ENCODE measurements around the gene RACGAP1.

Gene RACGAP1

GRCh38 chr12:49953151-49953550 lies 72.1 kb downstream of the RACGAP1 start:
- DNase-seq: no peak

GRCh38 chr12:49952391-49953055 lies 72.8 kb downstream of the RACGAP1 start:
- DNase-seq: no peak

DNA sequence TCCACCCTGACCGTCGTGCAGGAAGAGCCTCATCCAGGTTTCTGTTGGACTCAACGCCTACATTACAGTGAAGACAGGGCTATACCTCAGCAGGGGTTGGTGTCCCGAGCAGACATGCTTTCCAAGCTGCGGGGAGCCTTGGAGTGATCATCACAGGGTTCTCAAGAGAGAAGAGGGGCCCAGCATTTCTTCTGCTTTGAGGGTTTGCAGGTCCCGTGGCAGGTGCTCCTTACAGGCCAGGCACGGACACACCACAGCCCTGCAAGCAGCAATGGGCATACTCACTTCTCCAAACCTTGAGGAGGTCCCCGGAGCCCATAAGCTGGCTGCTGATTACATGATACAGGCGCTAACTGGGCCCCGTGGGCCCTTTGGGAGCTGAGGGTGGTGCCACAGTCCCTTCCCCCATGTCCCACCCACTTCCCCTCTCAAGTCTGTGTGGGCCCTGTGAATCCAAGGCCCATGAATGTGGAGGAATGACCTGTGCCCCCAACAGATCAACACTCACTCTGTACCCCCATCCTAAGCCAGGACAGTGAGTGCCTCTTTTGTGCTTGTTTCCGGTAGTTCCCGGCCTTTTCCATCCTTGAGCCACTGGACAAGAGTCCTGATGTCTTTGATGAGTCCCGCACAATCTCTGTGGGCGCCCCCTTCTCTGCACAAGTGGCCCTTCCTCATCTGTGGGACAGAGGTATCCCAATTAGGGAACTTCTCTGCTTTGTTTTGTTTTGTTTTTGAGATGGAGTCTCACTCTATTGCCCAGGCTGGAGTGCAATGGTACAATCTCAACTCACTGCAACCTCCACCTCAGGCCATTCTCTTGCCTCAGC lies 73.7 kb downstream of the RACGAP1 start:
- DNase-seq: no peak

DNA sequence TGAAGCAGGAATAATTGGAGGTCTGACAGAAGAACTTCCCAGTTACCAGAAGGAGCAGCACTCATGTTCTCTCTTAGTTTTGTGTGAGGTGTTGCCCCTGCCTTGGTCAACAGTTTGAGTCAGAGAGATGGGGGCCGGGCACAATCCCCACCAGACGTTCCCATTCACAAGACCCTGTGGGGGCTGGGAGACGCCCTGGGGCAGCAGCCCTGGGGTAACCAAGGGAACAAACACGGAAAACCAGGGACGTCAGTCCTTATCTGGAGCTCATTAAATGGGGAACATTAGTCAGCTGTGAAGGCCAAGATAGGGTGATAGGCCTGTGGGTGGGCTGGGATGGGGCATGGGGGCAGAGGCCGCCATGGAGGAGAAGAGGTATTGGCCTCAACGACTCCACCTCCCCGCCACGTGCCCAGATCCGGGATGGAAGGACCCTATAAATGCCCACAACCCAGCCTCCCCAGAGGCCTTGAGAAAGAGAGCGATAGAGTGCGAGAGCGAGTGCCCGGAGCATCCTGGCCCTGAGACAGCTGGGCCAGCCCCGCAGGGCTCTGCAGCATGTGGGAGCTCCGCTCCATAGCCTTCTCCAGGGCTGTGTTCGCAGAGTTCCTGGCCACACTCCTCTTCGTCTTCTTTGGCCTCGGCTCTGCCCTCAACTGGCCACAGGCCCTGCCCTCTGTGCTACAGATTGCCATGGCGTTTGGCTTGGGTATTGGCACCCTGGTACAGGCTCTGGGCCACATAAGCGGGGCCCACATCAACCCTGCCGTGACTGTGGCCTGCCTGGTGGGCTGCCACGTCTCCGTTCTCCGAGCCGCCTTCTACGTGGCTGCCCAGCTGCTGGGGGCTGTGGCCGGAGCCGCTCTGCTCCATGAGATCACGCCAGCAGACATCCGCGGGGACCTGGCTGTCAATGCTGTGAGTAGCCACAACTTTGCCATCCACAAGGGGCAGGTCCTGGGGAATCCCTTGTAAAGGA lies 74.7 kb downstream of the RACGAP1 start, which contains the start of gene AQP2:
AQP2 (plus strand) TSS at position 465 of the 979 bp plus-strand sequence; CDS start at position 559, 94 bp downstream.
- no peak for DNase-seq

DNA sequence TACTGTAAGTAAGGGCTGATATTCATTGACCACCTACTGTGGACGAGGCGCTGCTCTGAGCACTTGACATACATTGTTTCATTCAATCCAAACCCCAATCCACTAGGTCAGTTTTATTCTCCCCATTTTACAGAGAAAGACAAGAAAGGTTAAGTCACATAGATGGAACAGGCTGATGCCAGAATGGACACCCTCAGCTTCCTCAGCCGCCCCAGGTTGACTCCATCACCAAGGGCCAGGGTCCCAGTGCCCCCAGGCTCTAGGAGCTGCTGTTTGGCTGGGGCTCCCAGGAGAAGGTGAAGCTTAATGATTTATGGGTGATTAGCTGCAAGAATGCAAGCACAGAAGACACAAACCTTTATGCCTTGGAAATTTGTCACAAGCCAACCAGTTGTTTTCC lies 75.4 kb downstream of the RACGAP1 start:
- no peak for DNase-seq

DNA sequence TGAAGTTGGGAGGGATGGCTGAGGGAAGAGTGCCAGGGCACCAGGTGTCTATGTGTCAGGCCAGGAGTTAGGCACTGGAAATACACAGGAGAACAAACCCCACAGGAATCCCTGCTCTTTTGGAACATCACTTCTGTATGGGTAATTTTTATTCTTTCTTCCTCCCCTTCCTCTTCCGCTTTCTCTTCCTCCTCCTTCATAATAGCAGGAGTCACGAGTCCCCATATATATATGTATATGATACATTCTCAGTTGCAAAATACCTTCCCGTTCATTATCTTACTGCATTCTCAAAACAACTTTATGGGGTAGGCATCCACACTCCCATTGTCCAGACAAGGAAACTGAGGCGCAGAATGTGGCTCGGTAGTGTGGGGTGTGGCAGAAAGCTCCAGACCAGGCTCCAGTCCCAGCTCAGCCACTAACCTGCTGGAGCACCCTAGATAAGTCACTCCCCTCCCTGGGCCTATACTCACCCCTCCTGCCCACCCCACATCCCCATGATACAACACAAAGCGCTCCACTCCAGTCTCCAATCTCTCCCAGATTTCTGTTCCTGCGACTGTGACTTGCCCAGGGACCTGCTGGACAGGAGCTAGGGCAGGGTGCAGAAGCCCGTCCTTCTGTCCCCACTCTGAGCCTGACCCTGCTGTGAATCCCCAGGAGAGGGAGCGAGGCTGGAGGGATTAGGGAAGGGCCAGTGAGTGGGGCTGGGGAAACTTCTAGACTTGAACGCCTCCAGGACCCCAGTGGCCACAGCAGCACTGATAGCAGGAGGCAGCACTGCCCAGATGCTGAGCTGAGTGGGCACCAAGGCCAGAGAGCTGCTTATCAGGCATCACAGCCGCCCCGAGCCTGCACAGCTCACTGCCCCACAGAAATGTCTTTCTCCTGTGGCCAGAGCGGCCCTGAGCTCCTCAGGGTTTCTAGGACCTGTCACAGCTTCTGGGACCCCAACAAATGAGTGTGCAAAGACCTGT lies 76.1 kb downstream of the RACGAP1 start:
- no peak for DNase-seq

DNA sequence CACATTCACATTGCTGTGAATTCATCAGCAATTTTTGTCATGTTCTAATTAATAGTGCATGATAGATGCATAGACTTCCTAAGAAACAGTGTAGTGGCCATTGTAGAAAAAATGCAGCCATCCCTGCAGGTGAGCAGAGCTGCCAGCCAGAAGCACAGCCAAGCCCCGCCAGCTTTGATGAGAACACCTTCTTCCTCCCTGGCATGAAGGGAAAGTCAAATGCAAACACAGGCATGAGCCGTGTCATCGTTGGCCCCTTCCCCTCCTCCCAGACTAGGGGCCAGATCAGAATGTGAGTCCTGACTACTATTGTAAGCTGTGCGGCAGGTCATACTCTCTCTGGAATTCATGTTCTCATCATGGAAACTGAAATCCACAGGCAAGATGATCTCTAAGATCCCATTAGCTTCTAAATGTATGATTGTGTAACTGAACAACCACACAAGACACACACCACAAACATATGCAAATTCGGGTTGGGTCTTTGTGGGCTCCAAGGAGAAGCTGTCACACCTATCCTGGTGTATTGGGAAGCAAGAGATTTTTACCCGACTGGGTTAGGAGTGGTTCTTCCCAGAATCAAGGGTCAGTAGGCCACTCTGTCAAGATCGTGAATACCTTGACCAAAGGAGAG lies 77.6 kb downstream of the RACGAP1 start:
- DNase-seq: no peak

GRCh38 chr12:49946497-49946896 lies 78.8 kb downstream of the RACGAP1 start:
- DNase-seq: no peak

GRCh38 chr12:49946086-49946485 lies 79.2 kb downstream of the RACGAP1 start:
- DNase-seq: no peak

GRCh38 chr12:49945394-49946080 lies 79.8 kb downstream of the RACGAP1 start:
- DNase-seq: peak; percentile 72

GRCh38 chr12:49944718-49945117 lies 80.6 kb downstream of the RACGAP1 start:
- DNase-seq: no peak

GRCh38 chr12:49944046-49944445 lies 81.2 kb downstream of the RACGAP1 start:
- no peak for DNase-seq

GRCh38 chr12:49943625-49943960 lies 81.7 kb downstream of the RACGAP1 start:
- DNase-seq: no peak

- no peak for DNase-seq
Measured at GRCh38 chr12:49942921-49943624, 82.2 kb downstream of the RACGAP1 start.

DNA sequence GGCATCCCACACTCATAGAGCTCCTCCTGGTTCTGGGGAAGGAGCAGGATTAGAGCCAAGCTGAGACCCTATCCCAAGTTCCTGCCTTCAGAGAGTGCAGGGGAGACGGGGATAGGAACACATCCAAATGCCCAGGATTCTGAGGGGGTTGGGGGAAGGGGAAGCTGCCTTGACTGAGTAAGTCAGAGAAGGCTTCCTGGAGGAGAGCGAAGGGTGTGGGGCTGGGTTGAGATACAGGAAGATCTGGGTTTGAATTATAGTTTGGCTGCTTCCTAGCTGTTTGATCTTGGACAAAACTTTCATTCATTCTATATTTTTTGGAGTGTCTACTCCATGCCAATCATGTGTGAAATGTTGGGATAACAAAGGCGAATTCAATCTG lies 82.8 kb downstream of the RACGAP1 start:
- DNase-seq: no peak

- no peak for DNase-seq
Measured at GRCh38 chr12:49941556-49942511, 83.5 kb downstream of the RACGAP1 start.

DNA sequence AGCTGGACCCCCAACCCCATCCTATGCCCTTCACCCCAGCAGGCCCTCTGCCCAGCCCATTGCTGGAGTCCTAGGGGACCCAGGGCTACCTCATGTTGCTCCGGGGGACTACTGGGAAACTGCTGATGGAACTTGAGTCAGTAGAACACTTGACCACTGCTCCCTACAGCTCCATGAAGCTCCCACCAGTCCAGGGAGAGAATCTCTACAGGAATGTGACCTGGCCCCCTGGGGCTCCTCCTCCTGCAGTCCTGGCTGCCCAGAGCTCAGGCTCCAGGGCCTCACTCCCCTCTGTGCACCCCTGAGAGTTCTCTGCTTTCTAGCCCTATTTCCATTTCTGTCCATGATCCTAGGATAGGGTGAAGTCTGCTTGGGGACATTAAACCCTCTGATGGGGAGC lies 85.6 kb downstream of the RACGAP1 start:
- DNase-seq: no peak

DNA sequence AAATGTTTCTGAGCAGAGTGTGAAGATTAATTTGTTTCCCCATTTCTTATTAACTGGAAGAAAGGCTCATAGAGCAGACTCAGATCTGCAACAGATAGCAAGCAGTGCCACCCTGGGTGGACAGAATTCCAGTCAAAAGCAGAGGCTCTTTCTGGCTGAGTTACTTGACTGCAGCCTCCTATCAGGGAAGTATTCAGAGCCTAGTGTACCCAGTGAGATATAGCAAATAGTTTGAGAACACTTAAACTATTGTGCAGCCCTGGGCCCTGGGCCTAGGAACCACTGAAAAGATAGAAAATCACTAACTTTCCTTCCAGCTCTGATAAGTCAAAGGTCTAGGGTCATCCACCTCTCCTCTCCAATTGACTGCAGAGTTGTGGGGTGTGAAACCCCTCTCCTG lies 86.0 kb downstream of the RACGAP1 start:
- no peak for DNase-seq

Data from fibroblast of upper back skin (primary cell).